Testis (tissue), 3 donors: ENCODE results near the gene TAGLN2. TPM values are rescaled to one million over a fixed set of nuclear protein-coding genes. Genes with fewer than 3 reads are reported as not detected.

ENCODE experiments used
- DNase-seq: peaks from one replicate; pipeline ENCODE4 v3.0.0-alpha.2; 2019
- H3K27ac ChIP-seq, 2 donors: fragments of 200-600 bp; sonication (generic); one replicate each; pipeline ENCODE4 v1.5.1; 2019
- H3K27me3 ChIP-seq: fragments of 200-600 bp; sonication (generic); one replicate; pipeline ENCODE4 v1.5.1; 2019
- H3K36me3 ChIP-seq: fragments of 200-600 bp; sonication (generic); one replicate; pipeline ENCODE4 v1.5.1; 2017; ENCODE audit warnings: low read depth; ENCODE audit errors: missing control alignments
- H3K4me1 ChIP-seq: fragments of 200-600 bp; sonication (generic); one replicate; pipeline ENCODE4 v1.5.1; 2019
- H3K4me3 ChIP-seq, 2 donors: fragments of 200-600 bp; sonication (generic); one replicate each; pipeline ENCODE4 v1.5.1; 2017 to 2019
- H3K9me3 ChIP-seq: fragments of 200-600 bp; sonication (generic); one replicate; pipeline ENCODE4 v1.5.1; 2017
- POLR2A ChIP-seq: fragments of 450-650 bp; IDR thresholded peaks from one replicate; pipeline ENCODE4 v1.6.1; 2017; ENCODE audit warnings: antibody characterized with exemption, mild to moderate bottlenecking, moderate library complexity
- WGBS, 2 donors: methylation state at CpG; one replicate each; pipeline ENCODE4 v1.1.5; 2018; 5-methylcytosine and 5-hydroxymethylcytosine counted together
- intact Hi-C: fragments of 100-400 bp; cut with DNase I; formaldehyde crosslinking; loops from one replicate; pipeline ENCODE4 v1.15.1; 2023; ENCODE audit warnings: low total_unique reads
- polyA plus RNA-seq: library from polyadenylated mRNA; stranded (reverse); fragments of 350-450 nt; fragmentation: Illumina TruSeq; extraction: RNeasy Lipid Tissue Mini Kit (QIAGEN cat#74804); gene quantifications from one replicate; pipeline ENCODE4 v1.2.3, GENCODE V29; 2014; ENCODE audit warnings: low read depth, low replicate concordance; ENCODE audit not compliant: insufficient read depth
- total RNA-seq, 2 donors: library from RNA; depleted of rRNA; stranded (reverse); fragments of >200 nt; gene quantifications; one replicate each; pipeline ENCODE4 v1.2.3, GENCODE V29; 2016
- TF ChIP-seq, protein P1 (sequence below), 3 experiments: fragments of 450-650 bp in 2 of 3; fragments of 200-600 bp in 1 of 3; sonication (generic) in 1 of 3; IDR thresholded peaks; one replicate each; pipeline ENCODE4 v1.5.1; 2016 to 2019; ENCODE audit warnings: antibody characterized with exemption in 3 of 3, mild to moderate bottlenecking in 2 of 3, moderate library complexity in 1 of 3

The TAGLN2 gene
- total and polyA plus RNA-seq, 3 donors from 2014 or later, result 204 to 389 (median 305) TPM

DNA sequence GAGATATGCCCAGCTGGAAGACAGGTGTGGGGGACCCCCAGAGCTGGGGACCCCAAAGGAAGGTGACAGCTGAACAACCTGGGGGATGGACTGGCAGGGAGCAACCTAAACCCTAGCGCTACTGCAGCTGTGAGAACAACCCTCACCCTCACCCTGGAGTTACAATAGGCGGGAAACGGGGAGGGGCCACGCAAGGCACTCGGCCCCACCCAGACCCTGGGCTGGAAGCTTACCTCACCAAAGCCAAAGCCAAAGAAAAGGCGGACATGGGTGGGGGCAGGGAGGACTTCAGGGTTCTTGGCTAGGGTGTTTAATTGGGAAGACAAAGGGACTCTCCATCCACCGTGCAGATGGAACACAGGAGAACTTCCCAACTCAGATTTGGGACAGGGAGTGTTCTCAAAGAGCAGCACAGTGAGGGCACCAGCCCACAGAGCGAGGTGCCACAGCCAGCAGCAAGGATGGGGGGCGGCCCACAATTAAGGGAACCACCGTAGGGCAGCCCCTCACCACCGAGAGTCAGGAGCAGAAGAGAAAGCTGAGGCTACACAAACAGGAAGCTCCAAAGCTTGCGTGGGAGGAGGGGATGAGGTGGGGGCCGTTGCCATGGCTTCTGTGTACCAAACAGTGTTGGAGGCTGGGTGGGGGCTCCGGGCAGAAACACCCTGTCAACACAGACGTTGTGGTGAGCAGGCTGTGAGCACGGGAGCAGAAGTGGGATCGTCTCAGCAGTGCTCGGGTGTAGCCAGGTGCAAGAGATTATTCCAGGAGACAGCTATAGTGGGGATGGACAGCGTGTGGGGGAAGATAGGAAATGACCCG is 1.9 kb downstream of the TAGLN2 start:
- H3K4me1 ChIP-seq, result peaks cover 28% of the 10 kb centered on the region
- H3K4me3 ChIP-seq, result peak overlapping the region; percentile 64 to 88

GRCh38 chr1:159922511-159923202 is 2.6 kb downstream of the TAGLN2 start:
- Histone ChIP-seq H3K27me3 (no peaks in the 10 kb centered on the region), H3K36me3 (no peaks in the 10 kb centered on the region), H3K27ac (peak overlapping the region; percentile 32 to 91), H3K4me1 (peaks cover 28% of the 10 kb centered on the region), H3K9me3 (no peaks in the 10 kb centered on the region), H3K4me3 (peak overlapping the region in 1 of 2 donors; percentile 88)
- 57 to 66% methylated on average over 6 to 7 of the region's 8 CpGs for WGBS, 2 donors
- no peak for DNase-seq
- intact Hi-C loops, result no loop called here
- no peak for TF ChIP-seq POLR2A
- TF ChIP-seq, protein P1, sequence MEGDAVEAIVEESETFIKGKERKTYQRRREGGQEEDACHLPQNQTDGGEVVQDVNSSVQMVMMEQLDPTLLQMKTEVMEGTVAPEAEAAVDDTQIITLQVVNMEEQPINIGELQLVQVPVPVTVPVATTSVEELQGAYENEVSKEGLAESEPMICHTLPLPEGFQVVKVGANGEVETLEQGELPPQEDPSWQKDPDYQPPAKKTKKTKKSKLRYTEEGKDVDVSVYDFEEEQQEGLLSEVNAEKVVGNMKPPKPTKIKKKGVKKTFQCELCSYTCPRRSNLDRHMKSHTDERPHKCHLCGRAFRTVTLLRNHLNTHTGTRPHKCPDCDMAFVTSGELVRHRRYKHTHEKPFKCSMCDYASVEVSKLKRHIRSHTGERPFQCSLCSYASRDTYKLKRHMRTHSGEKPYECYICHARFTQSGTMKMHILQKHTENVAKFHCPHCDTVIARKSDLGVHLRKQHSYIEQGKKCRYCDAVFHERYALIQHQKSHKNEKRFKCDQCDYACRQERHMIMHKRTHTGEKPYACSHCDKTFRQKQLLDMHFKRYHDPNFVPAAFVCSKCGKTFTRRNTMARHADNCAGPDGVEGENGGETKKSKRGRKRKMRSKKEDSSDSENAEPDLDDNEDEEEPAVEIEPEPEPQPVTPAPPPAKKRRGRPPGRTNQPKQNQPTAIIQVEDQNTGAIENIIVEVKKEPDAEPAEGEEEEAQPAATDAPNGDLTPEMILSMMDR (IDR thresholded peaks at IDR 0.05), result no peak

More for the DNA sequence above, 1.9 kb downstream of the TAGLN2 start:
- intact Hi-C loops, result no loop called here
- DNase-seq, result peak; percentile 87
- Histone ChIP-seq H3K9me3 (no peaks in the 10 kb centered on the region), H3K36me3 (no peaks in the 10 kb centered on the region), H3K27me3 (no peaks in the 10 kb centered on the region), H3K27ac (peak overlapping the region; percentile 74 to 91)
- WGBS, 2 donors, result 9 to 11% methylated on average over 20 of the region's 20 CpGs
- TF ChIP-seq POLR2A, result no peak
- TF ChIP-seq, protein P1 (IDR thresholded peaks at IDR 0.05), result no peak

DNA sequence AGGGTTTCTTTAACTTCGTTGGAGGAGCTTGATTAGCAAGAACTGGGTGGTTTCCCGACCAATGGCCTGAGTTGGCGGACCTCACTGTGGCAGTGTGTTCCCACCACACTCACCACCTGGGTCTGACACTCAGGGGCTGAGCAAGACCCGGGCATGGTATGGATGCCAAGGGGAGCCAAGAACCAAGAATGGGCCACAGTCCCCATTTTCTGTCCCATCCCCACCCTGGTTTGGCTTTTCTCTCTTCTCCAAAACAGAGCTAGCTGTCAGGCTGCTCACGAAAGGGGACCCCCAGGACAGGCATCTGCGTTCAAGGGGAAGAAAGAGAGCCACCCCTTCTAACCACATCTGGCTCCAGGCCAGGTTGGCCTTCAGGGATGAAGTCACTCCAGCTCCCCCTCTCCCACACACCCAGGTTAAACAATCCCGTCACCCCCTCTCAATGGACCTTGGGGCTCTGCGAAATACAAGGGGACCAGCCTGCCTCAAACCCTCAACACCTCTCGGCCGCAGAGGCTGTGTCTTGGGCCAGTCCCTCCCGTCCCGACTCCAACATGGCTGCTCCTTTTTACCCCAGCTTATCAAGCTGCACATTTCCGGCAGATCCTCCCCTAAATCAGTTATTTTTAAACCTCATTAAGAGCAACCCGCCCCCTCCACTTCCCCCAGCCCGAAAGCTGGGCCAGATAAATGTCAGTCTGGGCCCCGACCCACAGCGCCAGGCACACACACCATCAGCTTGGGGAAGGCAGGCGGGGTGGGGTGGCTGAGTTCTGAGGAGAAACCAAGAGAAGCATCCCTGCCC is 3.4 kb downstream of the TAGLN2 start:
- H3K4me1 ChIP-seq, result peaks cover 28% of the 10 kb centered on the region
- H3K27ac ChIP-seq, result peak overlapping the region; percentile 32 to 91
- intact Hi-C loops, result no loop called here
- DNase-seq, result no peak
- H3K4me3 ChIP-seq, result no peak overlapping the region
- TF ChIP-seq, protein P1 (IDR thresholded peaks at IDR 0.05), result no peak
- no peak for TF ChIP-seq POLR2A
- H3K9me3 ChIP-seq, result no peaks in the 10 kb centered on the region
- WGBS, 2 donors, result 48 to 59% methylated on average over 14 to 18 of the region's 18 CpGs
- no peaks in the 10 kb centered on the region for H3K27me3 ChIP-seq
- no peaks in the 10 kb centered on the region for H3K36me3 ChIP-seq

DNA sequence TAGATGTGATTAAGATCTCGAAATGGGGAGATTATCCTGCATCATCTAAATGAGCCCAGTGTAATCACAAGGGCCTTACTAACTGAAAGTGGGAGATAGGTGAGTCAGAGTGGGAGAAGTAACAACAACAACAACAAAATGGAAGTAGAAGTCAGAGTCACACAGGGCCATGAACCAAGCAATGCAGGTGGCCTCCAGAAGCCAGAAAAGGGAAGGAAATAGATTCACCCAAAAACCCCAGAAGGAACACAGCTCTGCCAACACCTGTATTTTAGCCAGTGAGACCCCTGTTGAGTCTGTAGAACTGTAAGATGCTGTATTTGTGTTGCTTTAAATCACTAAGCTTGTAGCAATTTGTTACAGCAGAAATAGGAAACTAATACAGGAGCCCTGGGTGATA is 4.1 kb downstream of the TAGLN2 start:
- H3K9me3 ChIP-seq, result no peaks in the 10 kb centered on the region
- H3K27ac ChIP-seq, result no peak overlapping the region
- WGBS, 2 donors, result 72 to 85% methylated on average over 1 of the region's 1 CpG
- intact Hi-C loops, result no loop called here
- H3K4me1 ChIP-seq, result peaks cover 27% of the 10 kb centered on the region
- H3K27me3 ChIP-seq, result no peaks in the 10 kb centered on the region
- no peak overlapping the region for H3K4me3 ChIP-seq
- TF ChIP-seq, protein P1 (IDR thresholded peaks at IDR 0.05), result no peak
- no peak for TF ChIP-seq POLR2A
- H3K36me3 ChIP-seq, result no peaks in the 10 kb centered on the region
- no peak for DNase-seq
